GM12873 (cell line): ENCODE results near the gene LYAR.

Experiments
- TF ChIP-seq, protein P1 (sequence below): IDR thresholded peaks from 2 replicates; pipeline ENCODE4 v1.5.1; 2012; ENCODE audit warnings: low read depth, mild to moderate bottlenecking, moderate library complexity, low read length, control low read depth; ENCODE audit not compliant: insufficient read depth; ENCODE audit errors: missing control alignments

The LYAR gene

DNA sequence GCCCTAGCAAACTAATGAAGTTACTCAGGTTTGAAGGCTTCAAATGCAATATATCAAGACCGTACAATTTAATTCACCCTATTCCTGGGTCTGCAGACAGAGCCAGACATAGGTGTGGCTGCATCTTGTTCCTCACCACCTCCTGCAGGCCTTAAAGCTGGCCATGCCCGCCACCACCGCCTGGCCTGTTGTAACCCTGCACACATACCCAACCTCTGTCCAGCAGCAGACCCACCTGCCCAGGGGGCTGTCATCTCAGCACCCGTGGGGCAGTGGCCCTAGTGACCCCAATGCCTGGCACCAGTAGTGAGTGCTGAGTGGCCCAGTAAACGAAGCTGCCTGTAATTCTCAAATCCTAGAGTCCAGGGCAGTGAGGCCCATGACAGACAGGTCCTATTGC, 40.8 kb upstream of the LYAR start:
- TF ChIP-seq, protein P1, sequence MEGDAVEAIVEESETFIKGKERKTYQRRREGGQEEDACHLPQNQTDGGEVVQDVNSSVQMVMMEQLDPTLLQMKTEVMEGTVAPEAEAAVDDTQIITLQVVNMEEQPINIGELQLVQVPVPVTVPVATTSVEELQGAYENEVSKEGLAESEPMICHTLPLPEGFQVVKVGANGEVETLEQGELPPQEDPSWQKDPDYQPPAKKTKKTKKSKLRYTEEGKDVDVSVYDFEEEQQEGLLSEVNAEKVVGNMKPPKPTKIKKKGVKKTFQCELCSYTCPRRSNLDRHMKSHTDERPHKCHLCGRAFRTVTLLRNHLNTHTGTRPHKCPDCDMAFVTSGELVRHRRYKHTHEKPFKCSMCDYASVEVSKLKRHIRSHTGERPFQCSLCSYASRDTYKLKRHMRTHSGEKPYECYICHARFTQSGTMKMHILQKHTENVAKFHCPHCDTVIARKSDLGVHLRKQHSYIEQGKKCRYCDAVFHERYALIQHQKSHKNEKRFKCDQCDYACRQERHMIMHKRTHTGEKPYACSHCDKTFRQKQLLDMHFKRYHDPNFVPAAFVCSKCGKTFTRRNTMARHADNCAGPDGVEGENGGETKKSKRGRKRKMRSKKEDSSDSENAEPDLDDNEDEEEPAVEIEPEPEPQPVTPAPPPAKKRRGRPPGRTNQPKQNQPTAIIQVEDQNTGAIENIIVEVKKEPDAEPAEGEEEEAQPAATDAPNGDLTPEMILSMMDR, result no peak

DNA sequence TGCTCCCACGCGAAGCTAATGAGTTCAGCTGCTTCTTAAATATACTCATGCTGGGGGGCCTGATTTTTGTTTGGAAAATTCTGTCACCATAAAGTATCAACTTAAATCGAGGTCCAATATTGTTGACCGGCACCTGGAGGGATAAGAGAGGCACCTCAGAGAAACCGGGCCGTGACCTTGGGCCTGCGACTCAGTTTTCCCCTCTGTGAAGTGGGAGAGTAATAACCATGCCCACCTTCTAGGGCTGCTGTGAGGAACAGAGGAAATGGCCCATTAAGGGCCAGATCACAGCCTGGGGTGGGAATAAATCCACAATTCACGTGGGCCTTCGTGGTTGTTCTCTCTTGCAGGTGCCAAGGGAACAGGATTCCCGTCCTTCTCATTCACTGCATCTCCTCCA, 39.5 kb upstream of the LYAR start:
- TF ChIP-seq, protein P1, result no peak

DNA sequence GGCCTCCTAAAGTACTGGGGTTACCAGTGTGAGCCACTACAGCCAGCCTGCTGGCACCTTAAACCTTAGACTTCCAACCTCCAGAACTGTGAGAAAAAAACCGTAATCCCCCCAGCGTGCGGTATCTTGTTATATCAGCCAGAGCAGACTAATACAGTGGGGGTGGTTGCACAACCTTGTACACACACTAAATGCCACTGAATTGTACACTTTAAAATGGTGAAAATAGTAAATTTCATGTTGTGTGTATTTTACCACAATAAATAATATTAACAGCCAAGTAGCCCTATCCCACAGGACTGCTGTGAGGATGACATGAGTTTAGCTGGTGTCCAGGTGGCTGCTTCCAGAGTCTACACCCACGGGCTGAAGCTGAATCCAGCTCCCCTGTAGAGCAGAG, 38.9 kb upstream of the LYAR start:
- TF ChIP-seq, protein P1, result no peak

DNA sequence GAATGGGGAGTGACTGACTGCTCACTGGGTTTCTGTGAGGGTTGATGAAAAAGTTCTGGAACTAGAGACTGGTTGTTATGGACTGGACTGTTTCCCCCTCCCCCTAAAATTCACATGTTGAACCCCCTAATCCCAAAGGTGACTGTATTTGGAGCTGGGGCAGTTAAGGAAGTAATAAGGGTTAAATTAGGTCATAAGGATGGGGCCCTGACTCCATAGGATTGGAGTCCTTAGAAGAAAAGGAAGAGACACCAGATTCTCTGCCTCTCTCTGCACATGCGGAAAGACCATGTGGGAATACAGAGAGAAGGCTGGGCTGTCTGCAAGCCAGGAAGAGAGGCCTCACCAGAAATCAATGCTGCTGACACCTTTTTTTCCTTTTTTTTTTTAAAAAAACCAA, 38.3 kb upstream of the LYAR start:
- TF ChIP-seq, protein P1, result no peak

DNA sequence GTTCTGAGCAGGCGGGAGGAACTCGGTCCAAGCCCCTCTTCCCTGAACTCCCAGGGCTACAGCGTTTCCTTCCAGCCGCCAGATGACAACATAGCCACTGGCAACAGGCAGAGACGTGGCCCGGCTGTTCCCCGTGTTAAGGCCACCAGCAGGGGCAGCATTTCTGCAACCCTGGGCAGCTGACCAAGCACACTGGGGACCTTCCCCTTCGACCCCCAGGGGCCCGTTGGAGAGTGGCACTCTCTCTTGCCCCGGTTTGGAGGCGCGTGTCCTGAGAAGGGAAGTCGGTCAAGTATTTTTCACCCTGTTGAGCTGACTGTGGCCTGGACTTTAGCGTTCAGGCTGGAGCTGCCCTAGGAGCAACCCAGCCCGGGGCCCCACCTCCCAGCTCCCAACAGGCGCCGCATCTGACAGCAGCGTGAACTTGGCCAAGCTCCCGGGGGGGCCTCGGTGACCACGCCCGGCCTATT, 37.7 kb upstream of the LYAR start:
- TF ChIP-seq, protein P1, result peak; percentile 36

DNA sequence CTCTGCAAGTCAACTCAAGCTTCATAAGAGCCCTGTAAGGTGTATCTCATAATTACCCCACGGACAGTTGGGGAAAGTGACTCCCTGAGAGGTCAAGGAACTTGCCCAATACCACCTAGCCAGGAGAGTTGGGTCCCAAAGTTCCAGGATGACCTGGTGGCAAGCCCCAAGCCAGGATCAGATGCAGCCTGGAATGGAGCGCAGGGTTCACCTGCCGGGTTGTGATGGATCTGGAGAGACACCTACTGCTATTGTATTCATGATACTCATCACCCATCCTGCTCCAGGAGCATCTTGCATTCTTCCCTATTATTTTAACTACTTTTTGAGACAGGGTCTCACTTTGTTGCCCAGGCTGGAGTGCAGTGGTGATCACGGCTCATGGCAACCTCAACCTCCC, 36.2 kb upstream of the LYAR start:
- TF ChIP-seq, protein P1, result no peak

DNA sequence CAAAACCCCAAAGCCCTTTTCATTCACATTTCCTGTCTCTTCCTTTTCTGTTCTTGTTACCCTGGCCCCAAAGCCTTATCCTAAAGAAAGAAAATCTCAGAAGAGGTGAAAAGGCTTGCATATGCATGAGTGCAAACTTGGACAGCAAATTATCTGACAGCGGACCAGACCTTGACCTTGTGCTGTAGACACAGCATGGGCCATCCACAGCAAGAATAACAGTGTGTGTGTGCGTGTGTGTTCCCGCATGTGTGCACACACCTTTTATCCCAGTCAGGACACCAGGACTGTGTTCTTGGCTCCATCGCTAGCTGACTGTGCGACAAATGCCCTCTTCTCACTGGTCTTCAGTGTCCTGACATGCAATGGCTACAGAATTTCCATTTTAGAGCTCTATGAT, 35.4 kb upstream of the LYAR start:
- TF ChIP-seq, protein P1, result no peak
